Peyer's patch (tissue), 4 donors: ENCODE results near the gene MED6.

Experiments
- POLR2A ChIP-seq, 2 donors: fragments of 450-650 bp; IDR thresholded peaks; one replicate each; pipeline ENCODE4 v1.5.1; 2017; ENCODE audit warnings: antibody characterized with exemption in 2 of 2, mild to moderate bottlenecking in 2 of 2, moderate library complexity in 2 of 2
- TF ChIP-seq, protein P1 (sequence below), 6 experiments: fragments of 450-650 bp in 4 of 6; fragments of 200-600 bp in 2 of 6; sonication (generic) in 1 of 6; IDR thresholded peaks; one replicate each; pipeline ENCODE4 v1.5.1; 2017 to 2019; ENCODE audit warnings: antibody characterized with exemption in 6 of 6, mild to moderate bottlenecking in 3 of 6, moderate library complexity in 1 of 6

GRCh38 chr14:70594461-70594860 lies 6.0 kb downstream of the MED6 start:
- TF ChIP-seq, protein P1, sequence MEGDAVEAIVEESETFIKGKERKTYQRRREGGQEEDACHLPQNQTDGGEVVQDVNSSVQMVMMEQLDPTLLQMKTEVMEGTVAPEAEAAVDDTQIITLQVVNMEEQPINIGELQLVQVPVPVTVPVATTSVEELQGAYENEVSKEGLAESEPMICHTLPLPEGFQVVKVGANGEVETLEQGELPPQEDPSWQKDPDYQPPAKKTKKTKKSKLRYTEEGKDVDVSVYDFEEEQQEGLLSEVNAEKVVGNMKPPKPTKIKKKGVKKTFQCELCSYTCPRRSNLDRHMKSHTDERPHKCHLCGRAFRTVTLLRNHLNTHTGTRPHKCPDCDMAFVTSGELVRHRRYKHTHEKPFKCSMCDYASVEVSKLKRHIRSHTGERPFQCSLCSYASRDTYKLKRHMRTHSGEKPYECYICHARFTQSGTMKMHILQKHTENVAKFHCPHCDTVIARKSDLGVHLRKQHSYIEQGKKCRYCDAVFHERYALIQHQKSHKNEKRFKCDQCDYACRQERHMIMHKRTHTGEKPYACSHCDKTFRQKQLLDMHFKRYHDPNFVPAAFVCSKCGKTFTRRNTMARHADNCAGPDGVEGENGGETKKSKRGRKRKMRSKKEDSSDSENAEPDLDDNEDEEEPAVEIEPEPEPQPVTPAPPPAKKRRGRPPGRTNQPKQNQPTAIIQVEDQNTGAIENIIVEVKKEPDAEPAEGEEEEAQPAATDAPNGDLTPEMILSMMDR (IDR thresholded peaks at IDR 0.05), result no peak
- no peak for TF ChIP-seq POLR2A (IDR thresholded peaks at IDR 0.05)
